GM12878 (cell line): ENCODE data around the gene MNT. TPM values are rescaled to one million over a fixed set of nuclear protein-coding genes. Genes with fewer than 3 reads are reported as not detected.

Source experiments
- ATAC-seq: fragments of 200-7000 bp; cut with Tn5 transposase; 3 replicates; pipeline ENCODE4 v1.9.1; 2020; ENCODE audit warnings: mild to moderate bottlenecking, moderate library complexity
- BruUV-seq: library from RNA; stranded (reverse); fragments of 400-500 nt; replicated peaks from 2 replicates; lab custom pipeline; 2021; lab: Mats Ljungman, UMichigan
- CTCF ChIA-PET: fragments of 300-600 bp; sonication (Branson Sonifier 250); formaldehyde crosslinking; extraction: SDS; loops from one replicate; lab custom pipeline; 2021; ENCODE audit warnings: inconsistent platforms; lab: Yijun Ruan, JAX
- POLR2A ChIA-PET: fragments of 350-600 bp; formaldehyde crosslinking; extraction: SDS; loops from one replicate; lab custom pipeline; 2021; ENCODE audit warnings: inconsistent platforms; lab: Charles Lee
- RAD21 ChIA-PET: fragments of 300-600 bp; sonication (Branson Sonifier 250); formaldehyde crosslinking; loops from one replicate; lab custom pipeline; 2023; ENCODE audit warnings: antibody characterized with exemption; ENCODE audit not compliant: unreplicated experiment; lab: Charles Lee
- SMC1A ChIA-PET: fragments of 300-600 bp; sonication (Branson Sonifier 250); formaldehyde crosslinking; loops from one replicate; lab custom pipeline; 2023; ENCODE audit not compliant: unreplicated experiment, uncharacterized antibody; lab: Charles Lee
- DNase-seq: peaks from one replicate; pipeline ENCODE4 v3.0.0-alpha.2; 2011; ENCODE audit warnings: low read depth, low spot score
- FAIRE-seq: peaks from 3 replicates; lab custom pipeline; 2011; peaks lifted over from hg19 to GRCh38; lab: Jason Lieb, UNC
- H2AFZ ChIP-seq: 2 replicates; pipeline ENCODE4 v1.6.0; 2011; ENCODE audit warnings: low read depth, low read length, control low read depth; ENCODE audit not compliant: control insufficient read depth
- H3K27ac ChIP-seq: 2 replicates; pipeline ENCODE4 v1.5.1; 2011; ENCODE audit warnings: control low read depth; ENCODE audit not compliant: control insufficient read depth, insufficient read depth
- H3K27me3 ChIP-seq, 2 experiments: replicated peaks in 1 of 2; 2 replicates each; pipeline versions ENCODE4 v1.6.0 to v1.6.1; 2011; ENCODE audit warnings: low read length in 1 of 2; ENCODE audit not compliant: control insufficient read depth in 2 of 2, insufficient read depth in 2 of 2
- H3K36me3 ChIP-seq, 2 experiments: 2 replicates each; pipeline ENCODE4 v1.5.1; 2011; ENCODE audit warnings: low read length in 1 of 2; ENCODE audit not compliant: control insufficient read depth in 2 of 2, insufficient read depth in 2 of 2
- H3K4me1 ChIP-seq: 2 replicates; pipeline ENCODE4 v1.6.1; 2011; ENCODE audit warnings: mild to moderate bottlenecking, low read length, moderate library complexity, mixed read lengths; ENCODE audit not compliant: control insufficient read depth, insufficient read depth
- H3K4me2 ChIP-seq: 2 replicates; pipeline ENCODE4 v1.6.0; 2011; ENCODE audit warnings: control low read depth; ENCODE audit not compliant: control insufficient read depth, insufficient read depth
- H3K4me3 ChIP-seq: fragments of 200-600 bp; sonication (generic); 2 replicates; pipeline ENCODE4 v1.5.1; 2016
- H3K79me2 ChIP-seq: 2 replicates; pipeline ENCODE4 v1.6.0; 2011; ENCODE audit warnings: low read length; ENCODE audit not compliant: control insufficient read depth, insufficient read depth
- H3K9ac ChIP-seq: 2 replicates; pipeline ENCODE4 v1.8.0; 2011; ENCODE audit warnings: low read length, control low read depth, mixed read lengths; ENCODE audit not compliant: control insufficient read depth, insufficient read depth
- H3K9me3 ChIP-seq: replicated peaks from 3 replicates; pipeline ENCODE4 v1.5.1; 2011; ENCODE audit warnings: mild to moderate bottlenecking, low read length; ENCODE audit not compliant: control insufficient read depth, insufficient read depth
- H4K20me1 ChIP-seq: 2 replicates; pipeline ENCODE4 v1.6.0; 2011; ENCODE audit not compliant: control insufficient read depth, insufficient read depth
- CBX3 ChIP-seq: fragments of 200-600 bp; sonication (generic); IDR thresholded peaks from 2 replicates; pipeline ENCODE4 v1.6.1; 2016; ENCODE audit warnings: low read depth, borderline replicate concordance
- PAX5 ChIP-seq: IDR thresholded peaks from 2 replicates; pipeline ENCODE4 v1.6.1; 2011; ENCODE audit warnings: low read depth, low read length, borderline replicate concordance
- POLR2A ChIP-seq: IDR thresholded peaks from 2 replicates; pipeline ENCODE4 v1.6.1; 2011; ENCODE audit warnings: low read depth, mild to moderate bottlenecking, low read length
- WGBS: methylation state at CpG from one replicate; pipeline ENCODE4 v1.1.6; 2016; ENCODE audit warnings: low lambda C conversion rate; ENCODE audit not compliant: insufficient replicate concordance, insufficient coverage; ENCODE audit errors: missing lambda C conversion rate; 5-methylcytosine and 5-hydroxymethylcytosine counted together
- in situ Hi-C: fragments of 300-500 bp; cut with MboI; formaldehyde crosslinking; loops from 9 replicates; pipeline ENCODE4 v1.14.3; 2018; ENCODE audit warnings: mixed read lengths
- intact Hi-C: fragments of 100-400 bp; cut with micrococcal nuclease; formaldehyde crosslinking; loops from one replicate; pipeline ENCODE4 v1.14.2; 2022; ENCODE audit not compliant: unreplicated experiment
- polyA plus RNA-seq, 11 experiments: library from polyadenylated mRNA; depleted of rRNA in 4 of 11; unstranded in 6 of 11; stranded (reverse) in 5 of 11; fragments of >200 nt; fragmentation: Nextera tagmentation in 4 of 11; fragmentation: Illumina TruSeq in 1 of 11; extraction: Ambion mirVana in 4 of 11; extraction: Trizol in 1 of 11; gene quantifications; 1 replicate in 1 of 11; 2 replicates in 10 of 11; pipeline versions ENCODE4 v1.2.1 to v1.2.3, GENCODE V29; 2011 to 2016; ENCODE audit warnings: inconsistent platforms in 2 of 11, missing spikeins in 2 of 11, low read depth in 1 of 11
- total RNA-seq, 4 experiments: library from RNA; depleted of rRNA in 3 of 4; stranded (reverse); fragments of >200 nt in 3 of 4; fragmentation: Illumina TruSeq in 1 of 4; extraction: Trizol in 1 of 4; gene quantifications; 2 replicates each; pipeline versions ENCODE4 v1.2.1 to v1.2.3, GENCODE V29; 2013 to 2021

The MNT gene
- total and polyA plus RNA-seq, 10 of the 15 experiments (the other 5 are each of a cell fraction or from before 2014, with no cell fraction given): 0.31 to 15.9 (median 3.8) TPM

DNA sequence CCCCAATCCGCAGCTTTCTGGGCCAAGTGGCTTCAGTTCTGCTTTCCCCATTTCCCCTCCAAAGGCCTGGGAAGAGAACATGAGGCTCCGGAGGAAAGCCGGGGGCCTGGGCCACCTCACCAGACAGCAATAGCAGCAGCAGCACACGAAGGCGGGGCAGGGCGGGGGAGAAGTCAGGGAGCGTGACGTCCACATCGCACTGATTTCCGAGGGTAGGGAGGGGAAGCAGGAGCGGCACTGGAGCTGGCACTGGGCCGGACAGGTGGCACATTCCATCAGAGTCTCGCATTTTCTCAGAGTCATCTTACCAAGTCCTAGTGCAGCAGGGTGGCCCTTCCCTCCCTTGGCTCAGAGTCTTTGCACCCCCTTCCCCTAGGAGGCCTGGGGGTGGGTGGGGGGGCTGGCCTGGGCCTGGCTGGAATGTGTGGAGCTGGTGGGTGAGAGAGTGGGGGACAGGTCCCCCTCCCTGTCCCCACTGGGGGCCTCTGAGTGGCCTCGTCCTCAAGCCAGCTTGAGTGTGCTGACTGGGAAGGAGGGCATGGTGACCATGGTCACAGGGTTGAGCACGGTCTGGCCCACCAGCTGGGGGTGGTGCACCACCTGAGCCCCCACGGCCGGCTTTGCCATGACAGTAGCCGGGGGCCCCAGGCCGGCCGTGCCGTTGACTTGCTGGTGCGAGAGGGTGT lies 14.3 kb downstream of the MNT start:
- H3K36me3 ChIP-seq: peaks cover 4 to 7% of the 10 kb centered on the region in 2 experiments; a peak in 2 of 4 replicates
- H3K4me3 ChIP-seq: no peak overlapping the region
- H3K27ac ChIP-seq: no peak overlapping the region
- H4K20me1 ChIP-seq: no peaks in the 10 kb centered on the region
- no peak overlapping the region for H3K4me2 ChIP-seq
- 90% methylated on average over 22 of the region's 22 CpGs for WGBS
- ATAC-seq (no peak), DNase-seq (no peak), FAIRE-seq (no peak)
- intact Hi-C loops: no loop called here
- H3K27me3 ChIP-seq: no peaks in the 10 kb centered on the region
- in situ Hi-C loops: no loop called here
- RAD21 ChIA-PET: no interaction called here
- no peaks in the 10 kb centered on the region; the same call in 1 of the 2 replicates for H3K79me2 ChIP-seq
- peaks cover 4% of the 10 kb centered on the region; the same call in 1 of the 2 replicates for H3K4me1 ChIP-seq
- no peak overlapping the region for H2AFZ ChIP-seq
- no TSS peak for BruUV-seq
- POLR2A ChIA-PET: no interaction called here
- CTCF ChIA-PET: interaction anchor here (12.3 kb wide), 1 partner anchor 28 kb away, joined by 597 read pairs; no protein-coding TSS in a partner anchor
- SMC1A ChIA-PET: interaction anchor here (10.7 kb wide), 1 partner anchor 29 kb away, joined by 364 read pairs; no protein-coding TSS in a partner anchor
- no peak overlapping the region for H3K9ac ChIP-seq
- H3K9me3 ChIP-seq: no peaks in the 10 kb centered on the region
- TF ChIP-seq POLR2A (0 out of 2 replicates have a peak, but pooled peaks have one; percentile 16), PAX5 (0 out of 2 replicates have a peak, but pooled peaks have one; percentile 25), CBX3 (no peak)
